ENCODE data around the gene ADAM12.

The ADAM12 gene

DNA sequence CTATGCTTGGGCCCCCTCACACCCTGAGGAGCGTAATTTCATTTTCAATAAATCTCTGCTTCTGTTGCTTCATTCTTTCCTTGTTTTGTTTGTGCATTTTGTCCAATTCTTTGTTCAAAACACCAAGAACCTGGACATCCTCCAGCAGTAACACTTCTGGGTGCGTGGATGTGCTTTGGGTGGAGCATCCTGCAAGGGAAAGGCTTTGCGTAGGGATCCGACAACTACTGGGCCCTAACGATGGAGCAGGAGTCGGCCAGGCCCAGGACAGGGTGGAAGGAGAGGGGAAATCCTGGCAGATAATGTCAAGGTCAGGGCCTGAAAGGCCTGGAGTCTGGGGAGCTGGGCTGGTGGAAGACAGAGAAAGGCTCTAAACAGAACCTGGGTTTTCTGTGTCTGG is 231.8 kb downstream of the ADAM12 start:
- TF ChIP-seq ISL1 (CRISPR knock-in tag; IDR thresholded peaks at IDR 0.05) (no peak), CSDC2 (CRISPR knock-in tag; IDR thresholded peaks at IDR 0.05) (no peak), OSR1 (CRISPR knock-in tag; IDR thresholded peaks at IDR 0.05) (no peak), GLIS3 (CRISPR knock-in tag; IDR thresholded peaks at IDR 0.05) (no peak), POU6F1 (CRISPR knock-in tag; IDR thresholded peaks at IDR 0.05; ENCODE audit: borderline replicate concordance, low read depth) (no peak), RARB (CRISPR knock-in tag; IDR thresholded peaks at IDR 0.05) (no peak), TOX (CRISPR knock-in tag; IDR thresholded peaks at IDR 0.05; ENCODE audit: borderline replicate concordance) (no peak), ARNTL (CRISPR knock-in tag; IDR thresholded peaks at IDR 0.05; ENCODE audit: borderline replicate concordance, low read depth) (no peak), ZFP3 (CRISPR knock-in tag; IDR thresholded peaks at IDR 0.05) (no peak), ZNF565 (CRISPR knock-in tag; conservative IDR thresholded peaks at IDR 0.05; ENCODE audit: low read depth) (no peak)
- TF ChIP-seq, protein P1, sequence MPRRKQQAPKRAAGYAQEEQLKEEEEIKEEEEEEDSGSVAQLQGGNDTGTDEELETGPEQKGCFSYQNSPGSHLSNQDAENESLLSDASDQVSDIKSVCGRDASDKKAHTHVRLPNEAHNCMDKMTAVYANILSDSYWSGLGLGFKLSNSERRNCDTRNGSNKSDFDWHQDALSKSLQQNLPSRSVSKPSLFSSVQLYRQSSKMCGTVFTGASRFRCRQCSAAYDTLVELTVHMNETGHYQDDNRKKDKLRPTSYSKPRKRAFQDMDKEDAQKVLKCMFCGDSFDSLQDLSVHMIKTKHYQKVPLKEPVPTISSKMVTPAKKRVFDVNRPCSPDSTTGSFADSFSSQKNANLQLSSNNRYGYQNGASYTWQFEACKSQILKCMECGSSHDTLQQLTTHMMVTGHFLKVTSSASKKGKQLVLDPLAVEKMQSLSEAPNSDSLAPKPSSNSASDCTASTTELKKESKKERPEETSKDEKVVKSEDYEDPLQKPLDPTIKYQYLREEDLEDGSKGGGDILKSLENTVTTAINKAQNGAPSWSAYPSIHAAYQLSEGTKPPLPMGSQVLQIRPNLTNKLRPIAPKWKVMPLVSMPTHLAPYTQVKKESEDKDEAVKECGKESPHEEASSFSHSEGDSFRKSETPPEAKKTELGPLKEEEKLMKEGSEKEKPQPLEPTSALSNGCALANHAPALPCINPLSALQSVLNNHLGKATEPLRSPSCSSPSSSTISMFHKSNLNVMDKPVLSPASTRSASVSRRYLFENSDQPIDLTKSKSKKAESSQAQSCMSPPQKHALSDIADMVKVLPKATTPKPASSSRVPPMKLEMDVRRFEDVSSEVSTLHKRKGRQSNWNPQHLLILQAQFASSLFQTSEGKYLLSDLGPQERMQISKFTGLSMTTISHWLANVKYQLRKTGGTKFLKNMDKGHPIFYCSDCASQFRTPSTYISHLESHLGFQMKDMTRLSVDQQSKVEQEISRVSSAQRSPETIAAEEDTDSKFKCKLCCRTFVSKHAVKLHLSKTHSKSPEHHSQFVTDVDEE (CRISPR knock-in tag; IDR thresholded peaks at IDR 0.05), result no peak
- TF ChIP-seq, protein P2, sequence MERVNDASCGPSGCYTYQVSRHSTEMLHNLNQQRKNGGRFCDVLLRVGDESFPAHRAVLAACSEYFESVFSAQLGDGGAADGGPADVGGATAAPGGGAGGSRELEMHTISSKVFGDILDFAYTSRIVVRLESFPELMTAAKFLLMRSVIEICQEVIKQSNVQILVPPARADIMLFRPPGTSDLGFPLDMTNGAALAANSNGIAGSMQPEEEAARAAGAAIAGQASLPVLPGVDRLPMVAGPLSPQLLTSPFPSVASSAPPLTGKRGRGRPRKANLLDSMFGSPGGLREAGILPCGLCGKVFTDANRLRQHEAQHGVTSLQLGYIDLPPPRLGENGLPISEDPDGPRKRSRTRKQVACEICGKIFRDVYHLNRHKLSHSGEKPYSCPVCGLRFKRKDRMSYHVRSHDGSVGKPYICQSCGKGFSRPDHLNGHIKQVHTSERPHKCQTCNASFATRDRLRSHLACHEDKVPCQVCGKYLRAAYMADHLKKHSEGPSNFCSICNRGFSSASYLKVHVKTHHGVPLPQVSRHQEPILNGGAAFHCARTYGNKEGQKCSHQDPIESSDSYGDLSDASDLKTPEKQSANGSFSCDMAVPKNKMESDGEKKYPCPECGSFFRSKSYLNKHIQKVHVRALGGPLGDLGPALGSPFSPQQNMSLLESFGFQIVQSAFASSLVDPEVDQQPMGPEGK (CRISPR knock-in tag; IDR thresholded peaks at IDR 0.05; ENCODE audit: borderline replicate concordance), result no peak
- ATAC-seq, result no peak

DNA sequence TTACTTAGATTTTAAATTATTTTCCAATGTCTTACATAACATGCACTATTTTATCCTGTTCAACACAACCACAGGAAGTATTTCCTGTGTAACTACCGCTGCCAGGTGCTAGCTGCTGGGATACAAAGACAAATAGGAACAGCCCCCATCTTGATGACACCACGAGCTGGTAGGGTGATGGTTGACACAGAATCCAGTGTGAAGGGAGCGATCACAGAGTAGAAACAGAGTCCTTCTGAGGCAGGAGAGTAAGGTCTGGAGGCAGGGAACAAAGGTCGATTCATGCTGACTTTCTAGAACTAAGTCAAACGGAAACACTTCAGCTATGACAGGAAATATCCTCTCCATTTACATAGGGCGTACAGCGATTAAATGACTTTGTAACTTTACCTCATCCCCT is 232.3 kb downstream of the ADAM12 start:
- no peak for TF ChIP-seq ZFP30 (CRISPR knock-in tag; IDR thresholded peaks at IDR 0.05)
- TF ChIP-seq POU6F1 (CRISPR knock-in tag; IDR thresholded peaks at IDR 0.05; ENCODE audit: borderline replicate concordance, low read depth), result no peak

GRCh38 chr10:126155528-126155927 is 232.7 kb downstream of the ADAM12 start:
- TF ChIP-seq PPARA (CRISPR knock-in tag; IDR thresholded peaks at IDR 0.05; ENCODE audit: borderline replicate concordance), result no peak
- no peak for TF ChIP-seq GLIS3 (CRISPR knock-in tag; IDR thresholded peaks at IDR 0.05)
- no peak for TF ChIP-seq CREB5 (CRISPR knock-in tag; IDR thresholded peaks at IDR 0.05; ENCODE audit: low read depth)
- no peak for ATAC-seq

More for the DNA sequence above, 232.3 kb downstream of the ADAM12 start:
- no peak for ATAC-seq

GRCh38 chr10:126153711-126154628 is 234.3 kb downstream of the ADAM12 start:
- no peak for ATAC-seq
- TF ChIP-seq, protein P1 (CRISPR knock-in tag; IDR thresholded peaks at IDR 0.05), result no peak
- TF ChIP-seq SNAI2 (CRISPR knock-in tag; IDR thresholded peaks at IDR 0.05), result no peak
- TF ChIP-seq ISL1 (CRISPR knock-in tag; IDR thresholded peaks at IDR 0.05), result no peak
- TF ChIP-seq, protein P3, sequence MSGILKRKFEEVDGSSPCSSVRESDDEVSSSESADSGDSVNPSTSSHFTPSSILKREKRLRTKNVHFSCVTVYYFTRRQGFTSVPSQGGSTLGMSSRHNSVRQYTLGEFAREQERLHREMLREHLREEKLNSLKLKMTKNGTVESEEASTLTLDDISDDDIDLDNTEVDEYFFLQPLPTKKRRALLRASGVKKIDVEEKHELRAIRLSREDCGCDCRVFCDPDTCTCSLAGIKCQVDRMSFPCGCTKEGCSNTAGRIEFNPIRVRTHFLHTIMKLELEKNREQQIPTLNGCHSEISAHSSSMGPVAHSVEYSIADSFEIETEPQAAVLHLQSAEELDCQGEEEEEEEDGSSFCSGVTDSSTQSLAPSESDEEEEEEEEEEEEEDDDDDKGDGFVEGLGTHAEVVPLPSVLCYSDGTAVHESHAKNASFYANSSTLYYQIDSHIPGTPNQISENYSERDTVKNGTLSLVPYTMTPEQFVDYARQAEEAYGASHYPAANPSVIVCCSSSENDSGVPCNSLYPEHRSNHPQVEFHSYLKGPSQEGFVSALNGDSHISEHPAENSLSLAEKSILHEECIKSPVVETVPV (CRISPR knock-in tag; IDR thresholded peaks at IDR 0.05), result no peak
- no peak for TF ChIP-seq ARNTL (CRISPR knock-in tag; IDR thresholded peaks at IDR 0.05; ENCODE audit: borderline replicate concordance, low read depth)
- no peak for TF ChIP-seq CREB5 (CRISPR knock-in tag; IDR thresholded peaks at IDR 0.05; ENCODE audit: low read depth)
- TF ChIP-seq PPARA (CRISPR knock-in tag; IDR thresholded peaks at IDR 0.05; ENCODE audit: borderline replicate concordance), result no peak
- TF ChIP-seq BACH2 (CRISPR knock-in tag; IDR thresholded peaks at IDR 0.05; ENCODE audit: borderline replicate concordance), result no peak
- no peak for TF ChIP-seq ZNF565 (CRISPR knock-in tag; conservative IDR thresholded peaks at IDR 0.05; ENCODE audit: low read depth)
- no peak for TF ChIP-seq CSDC2 (CRISPR knock-in tag; IDR thresholded peaks at IDR 0.05)
